Effector memory CD8-positive, alpha-beta T cell (primary cell): Measurements from ENCODE around the gene OSM.

Source experiments
- ATAC-seq: fragments of 150-1000 bp; cut with Tn5 transposase; replicated peaks from 2 replicates; pipeline ENCODE4 v1.10.0; 2021; ENCODE audit warnings: mild to moderate bottlenecking, moderate library complexity
- DNase-seq, 3 experiments: peaks; one replicate each; pipeline ENCODE4 v3.0.0; 2021
- H3K27ac Mint-ChIP-seq, 2 donors: one replicate each; pipeline ENCODE4 v1.8.0; 2022; ENCODE audit warnings: mild to moderate bottlenecking in 2 of 2, mixed read lengths in 2 of 2, moderate library complexity in 2 of 2
- H3K27me3 Mint-ChIP-seq, 2 donors: one replicate each; pipeline ENCODE4 v1.8.0; 2022; ENCODE audit warnings: mixed read lengths in 2 of 2
- H3K36me3 Mint-ChIP-seq: one replicate; pipeline ENCODE4 v1.8.0; 2022; ENCODE audit warnings: mild to moderate bottlenecking, moderate library complexity, mixed read lengths; ENCODE audit not compliant: insufficient read depth
- H3K4me1 Mint-ChIP-seq, 2 donors: one replicate each; pipeline ENCODE4 v1.8.0; 2022; ENCODE audit warnings: low read depth in 2 of 2, mixed read lengths in 2 of 2
- H3K4me3 Mint-ChIP-seq, 2 donors: one replicate each; pipeline ENCODE4 v1.8.0; 2022; ENCODE audit warnings: mild to moderate bottlenecking in 2 of 2, mixed read lengths in 2 of 2, moderate library complexity in 2 of 2
- H3K9me3 Mint-ChIP-seq, 2 donors: one replicate each; pipeline ENCODE4 v1.8.0; 2022; ENCODE audit warnings: mixed read lengths in 2 of 2

OSM gene

DNA sequence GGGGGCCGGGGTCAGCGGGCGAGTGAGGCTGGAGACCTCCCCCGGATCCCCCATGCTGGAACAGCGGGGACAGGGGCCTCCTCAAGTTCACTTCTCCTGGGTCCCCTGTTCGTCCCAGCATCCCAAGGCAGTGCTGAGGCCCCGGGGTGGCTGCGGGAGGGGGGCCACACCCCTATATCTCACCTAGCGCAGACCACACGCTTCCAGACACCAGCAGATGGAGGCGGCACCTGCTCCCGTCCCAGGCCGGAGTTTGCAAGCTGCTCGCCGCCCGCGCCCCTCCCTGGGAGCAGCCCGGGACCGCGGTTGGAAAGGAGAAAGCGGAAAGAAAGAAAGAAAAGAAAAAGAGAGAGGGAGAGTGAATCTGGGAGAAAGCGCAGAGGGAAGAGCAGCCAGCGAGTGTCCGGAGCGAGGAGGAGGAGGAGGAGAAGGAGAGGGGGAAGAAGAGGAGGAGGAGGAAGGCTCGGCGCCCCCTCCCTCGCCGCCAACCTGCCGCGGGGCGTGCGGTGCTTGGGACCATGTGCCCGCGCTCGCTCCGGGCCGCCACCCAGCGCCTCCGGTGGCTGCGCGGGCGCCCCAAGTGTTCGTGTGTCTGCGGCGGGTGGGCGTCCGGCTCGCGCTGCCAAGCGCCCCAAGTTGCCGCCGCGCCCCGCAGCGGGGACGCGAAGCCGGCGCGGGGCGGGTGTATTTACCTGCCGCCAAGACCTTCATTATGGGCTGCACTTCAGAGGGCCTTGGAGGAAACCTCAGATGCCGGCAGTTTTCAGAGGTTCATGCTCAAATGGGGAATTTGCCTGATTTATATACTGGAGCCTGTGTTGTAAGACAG lies 20.5 kb downstream of the OSM start, which contains the start of gene LIF:
TSS of gene LIF (minus strand) at position 775 of the 829 bp plus-strand sequence. CDS start at position 711, 64 bp downstream.
- peak; percentile 94 for ATAC-seq
- DNase-seq = peak; percentile 30 to 46 (median 31)
- Mint-ChIP-seq H3K9me3 (no peaks in the 10 kb centered on the region), H3K4me1 (peaks cover 19 to 20% of the 10 kb centered on the region in 2 donors), H3K4me3 (peak within 1 kb of the TSS; percentile 86 to 89), H3K27me3 (peaks cover 40 to 50% of the 10 kb centered on the region in 2 donors), H3K36me3 (peaks cover 3% of the 10 kb centered on the region), H3K27ac (peak within 1 kb of the TSS; percentile 53 to 75)

DNA sequence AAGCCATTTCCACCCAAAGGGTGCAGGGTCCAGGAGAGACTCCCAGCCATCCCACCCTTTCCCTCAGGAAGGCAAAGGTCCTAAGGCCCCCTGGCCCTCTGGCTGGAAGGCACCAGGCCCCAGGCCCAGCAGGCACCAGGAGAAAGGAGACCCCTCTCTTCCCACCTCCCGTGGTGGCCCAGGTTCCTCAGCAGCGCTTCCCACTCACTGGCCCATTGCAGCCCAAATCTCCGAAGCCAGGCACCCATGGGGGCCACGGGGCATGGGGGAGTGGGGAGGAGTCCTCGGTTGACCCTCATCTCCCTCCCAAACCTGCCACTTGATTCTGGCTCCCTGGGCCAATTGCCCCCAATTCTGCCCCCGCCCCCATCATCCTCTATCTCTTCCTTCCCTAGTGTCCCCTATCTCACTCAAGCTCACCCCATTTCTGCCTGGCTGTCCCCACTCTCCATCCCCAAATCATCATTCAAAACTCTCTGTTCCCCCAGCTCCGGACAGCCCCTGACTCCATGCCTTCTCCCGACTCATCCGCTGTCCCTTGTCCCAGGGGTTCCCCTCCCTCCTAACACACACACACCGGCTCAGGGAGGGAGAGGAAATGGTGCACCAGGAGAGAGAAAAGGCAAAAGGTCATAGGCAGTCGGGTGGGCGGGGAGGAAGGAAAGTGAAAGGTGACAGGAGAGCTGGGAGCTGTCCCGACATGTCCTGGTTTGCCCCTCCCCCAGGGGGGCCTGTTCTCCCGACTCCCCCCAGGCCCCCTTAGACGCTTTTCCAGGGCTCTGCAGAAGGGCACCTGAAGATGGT lies 21.3 kb downstream of the OSM start:
- Mint-ChIP-seq H3K27me3 (peaks cover 40 to 50% of the 10 kb centered on the region in 2 donors), H3K4me3 (peak overlapping the region; percentile 86 to 89), H3K4me1 (peaks cover 19 to 20% of the 10 kb centered on the region in 2 donors), H3K9me3 (no peaks in the 10 kb centered on the region), H3K36me3 (peaks cover 3% of the 10 kb centered on the region), H3K27ac (peak overlapping the region; percentile 44 to 75)
- DNase-seq (no peak), ATAC-seq (no peak)

DNA sequence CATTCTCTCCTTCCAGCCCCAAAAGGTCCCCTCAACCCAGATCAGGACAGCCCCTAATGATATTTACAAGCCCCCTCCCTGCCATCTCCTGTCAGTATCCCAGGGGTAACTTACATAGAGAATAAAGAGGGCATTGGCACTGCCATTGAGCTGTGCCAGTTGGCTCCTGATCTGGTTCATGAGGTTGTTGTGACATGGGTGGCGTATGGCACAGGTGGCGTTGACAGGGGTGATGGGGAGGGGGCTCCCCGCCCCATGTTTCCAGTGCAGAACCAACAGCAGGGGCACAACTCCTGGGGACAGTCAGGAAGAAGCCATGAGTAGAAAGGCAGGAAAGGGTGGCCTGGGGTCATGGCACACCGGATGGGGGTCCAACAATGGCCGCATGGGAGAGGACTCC lies 22.0 kb downstream of the OSM start:
- Mint-ChIP-seq H3K4me1 (peaks cover 19 to 20% of the 10 kb centered on the region in 2 donors), H3K27me3 (peaks cover 40 to 50% of the 10 kb centered on the region in 2 donors), H3K9me3 (no peaks in the 10 kb centered on the region), H3K27ac (peak overlapping the region in 1 of 2 donors; percentile 56), H3K36me3 (peaks cover 3% of the 10 kb centered on the region), H3K4me3 (peak overlapping the region in 1 of 2 donors; percentile 14)
- no peak for DNase-seq
- ATAC-seq = no peak

DNA sequence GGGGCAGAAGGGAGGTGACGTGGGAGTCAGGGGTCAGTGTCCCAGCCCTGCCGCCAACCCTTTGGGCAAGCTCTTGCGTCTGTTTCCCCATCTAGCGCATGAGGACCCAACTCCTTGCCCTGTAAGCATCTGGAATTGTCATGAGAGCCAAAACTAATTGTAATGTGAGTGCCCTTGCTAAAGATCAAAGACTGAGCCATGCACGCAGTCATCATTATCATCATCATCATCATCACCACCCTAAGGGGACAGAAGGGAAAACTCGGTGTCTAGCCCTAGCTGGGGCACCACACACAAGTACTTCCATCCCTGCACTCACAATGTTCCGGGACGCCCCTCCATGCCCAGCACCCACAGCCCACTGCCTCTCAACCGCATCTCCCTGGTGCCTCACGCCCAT lies 22.6 kb downstream of the OSM start:
- no peak for DNase-seq
- Mint-ChIP-seq H3K9me3 (no peaks in the 10 kb centered on the region), H3K4me1 (peaks cover 19 to 20% of the 10 kb centered on the region in 2 donors), H3K27me3 (peaks cover 40 to 50% of the 10 kb centered on the region in 2 donors), H3K4me3 (no peak overlapping the region), H3K27ac (peak overlapping the region in 1 of 2 donors; percentile 56), H3K36me3 (peaks cover 3% of the 10 kb centered on the region)
- ATAC-seq = no peak

DNA sequence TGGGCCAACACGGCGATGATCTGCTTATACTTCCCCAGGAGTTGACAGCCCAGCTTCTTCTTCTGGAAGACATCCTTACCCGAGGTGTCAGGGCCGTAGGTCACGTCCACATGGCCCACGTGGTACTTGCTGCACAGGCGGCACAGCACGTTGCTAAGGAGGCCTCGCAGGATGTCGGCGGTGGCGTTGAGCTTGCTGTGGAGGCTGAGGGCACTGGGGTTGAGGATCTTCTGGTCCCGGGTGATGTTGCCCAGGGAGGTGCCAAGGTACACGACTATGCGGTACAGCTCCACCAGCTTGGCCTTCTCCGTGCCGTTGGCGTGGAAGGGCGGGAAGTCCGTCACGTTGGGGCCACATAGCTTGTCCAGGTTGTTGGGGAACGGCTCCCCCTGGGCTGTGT lies 23.0 kb downstream of the OSM start:
- H3K9me3 Mint-ChIP-seq = no peaks in the 10 kb centered on the region
- no peak for ATAC-seq
- no peak for DNase-seq
- H3K27me3 Mint-ChIP-seq = peaks cover 38 to 47% of the 10 kb centered on the region in 2 donors
- H3K4me3 Mint-ChIP-seq = no peak overlapping the region
- H3K36me3 Mint-ChIP-seq = peaks cover 3% of the 10 kb centered on the region
- no peak overlapping the region for H3K27ac Mint-ChIP-seq
- peaks cover 16 to 18% of the 10 kb centered on the region in 2 donors for H3K4me1 Mint-ChIP-seq

DNA sequence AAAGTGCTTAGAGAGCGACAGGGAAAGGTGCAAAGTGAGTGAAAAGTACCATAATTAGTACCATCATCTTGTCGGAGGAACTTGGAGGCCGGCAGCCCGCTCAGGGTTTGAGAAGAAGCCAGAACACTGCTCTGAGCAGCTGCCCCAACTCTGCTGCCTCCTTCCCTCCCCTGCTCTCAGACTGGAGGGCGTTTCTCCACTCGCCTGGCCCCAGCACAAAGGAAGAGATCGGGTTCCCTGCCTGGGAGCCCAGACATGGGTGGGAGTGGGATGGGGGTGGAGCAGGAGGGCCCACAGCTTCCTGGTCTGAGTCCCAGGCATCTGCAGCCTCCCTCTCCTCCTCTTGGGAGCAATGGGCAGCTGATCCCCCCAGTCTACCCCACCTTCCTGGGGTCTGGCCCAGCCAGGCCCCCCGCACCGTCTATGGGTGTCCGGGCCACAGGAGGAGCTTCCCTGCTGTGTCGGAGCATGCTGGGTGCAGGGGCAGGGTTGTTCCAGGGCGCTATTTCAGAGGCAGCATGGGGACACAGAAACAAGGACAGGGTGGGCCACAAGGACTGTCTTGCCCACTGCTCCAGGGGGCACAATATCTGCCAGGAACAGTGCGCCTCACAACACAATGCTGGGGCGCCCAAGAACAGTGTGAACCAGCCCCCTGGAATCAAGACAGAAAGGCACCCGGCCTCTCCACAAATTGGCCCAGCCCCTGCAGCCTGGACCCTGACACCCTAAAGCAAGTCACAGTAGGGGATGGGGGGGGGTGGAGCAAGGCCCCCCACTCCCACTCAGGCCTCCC lies 24.9 kb downstream of the OSM start:
- Mint-ChIP-seq H3K36me3 (peaks cover 3% of the 10 kb centered on the region), H3K27ac (no peak overlapping the region), H3K4me1 (peaks cover 8 to 9% of the 10 kb centered on the region in 2 donors), H3K4me3 (no peak overlapping the region), H3K9me3 (no peaks in the 10 kb centered on the region), H3K27me3 (peaks cover 19 to 28% of the 10 kb centered on the region in 2 donors)
- DNase-seq = no peak
- ATAC-seq = no peak

DNA sequence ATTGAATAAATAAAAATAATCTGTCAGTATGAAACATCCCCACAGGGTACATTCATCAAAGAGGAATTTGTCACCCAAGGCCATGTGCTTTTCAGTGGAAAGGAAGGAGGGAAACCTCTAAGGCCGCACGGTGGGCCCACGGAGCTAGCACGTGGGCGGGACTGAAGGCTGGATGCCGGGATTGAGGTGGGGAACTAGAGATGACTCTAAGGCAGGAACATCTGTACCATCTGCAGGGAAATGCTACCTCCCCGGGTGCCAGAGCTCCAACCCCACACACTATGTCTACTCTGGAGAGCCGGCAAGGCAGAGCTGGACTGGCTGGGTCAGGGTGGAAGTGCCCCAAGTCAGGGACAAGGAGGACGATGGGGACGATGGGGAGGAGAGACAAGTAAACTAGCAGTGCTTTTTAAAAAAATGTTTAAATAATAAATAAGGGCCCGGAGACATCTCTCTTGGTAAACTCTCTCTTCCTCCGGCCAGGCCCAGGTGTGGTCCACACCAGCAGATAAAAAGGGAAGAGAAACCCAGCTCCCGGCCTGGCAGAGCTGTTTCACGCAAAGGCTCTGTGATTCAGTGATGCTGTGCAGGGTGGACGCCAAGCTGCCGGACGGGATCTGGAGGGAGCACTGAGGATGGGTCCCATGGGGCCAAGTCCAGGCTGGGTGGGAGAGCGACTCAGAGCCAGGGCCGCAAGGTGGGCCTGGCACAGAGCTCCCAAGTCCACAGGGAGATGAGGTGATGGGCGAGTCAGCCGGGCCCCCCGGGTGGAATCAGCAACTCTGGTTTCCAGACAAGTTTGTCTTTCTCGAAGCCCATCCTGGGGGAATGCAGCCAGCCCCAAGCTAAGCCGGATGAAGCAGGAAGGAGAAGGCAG lies 25.9 kb downstream of the OSM start:
- no peak overlapping the region for H3K4me3 Mint-ChIP-seq
- no peaks in the 10 kb centered on the region for H3K36me3 Mint-ChIP-seq
- ATAC-seq (no peak), DNase-seq (no peak)
- no peak overlapping the region for H3K27ac Mint-ChIP-seq
- no peaks in the 10 kb centered on the region for H3K9me3 Mint-ChIP-seq
- H3K4me1 Mint-ChIP-seq = peaks cover 0 to 6% of the 10 kb centered on the region in 2 donors
- H3K27me3 Mint-ChIP-seq = peaks cover 9 to 18% of the 10 kb centered on the region in 2 donors

DNA sequence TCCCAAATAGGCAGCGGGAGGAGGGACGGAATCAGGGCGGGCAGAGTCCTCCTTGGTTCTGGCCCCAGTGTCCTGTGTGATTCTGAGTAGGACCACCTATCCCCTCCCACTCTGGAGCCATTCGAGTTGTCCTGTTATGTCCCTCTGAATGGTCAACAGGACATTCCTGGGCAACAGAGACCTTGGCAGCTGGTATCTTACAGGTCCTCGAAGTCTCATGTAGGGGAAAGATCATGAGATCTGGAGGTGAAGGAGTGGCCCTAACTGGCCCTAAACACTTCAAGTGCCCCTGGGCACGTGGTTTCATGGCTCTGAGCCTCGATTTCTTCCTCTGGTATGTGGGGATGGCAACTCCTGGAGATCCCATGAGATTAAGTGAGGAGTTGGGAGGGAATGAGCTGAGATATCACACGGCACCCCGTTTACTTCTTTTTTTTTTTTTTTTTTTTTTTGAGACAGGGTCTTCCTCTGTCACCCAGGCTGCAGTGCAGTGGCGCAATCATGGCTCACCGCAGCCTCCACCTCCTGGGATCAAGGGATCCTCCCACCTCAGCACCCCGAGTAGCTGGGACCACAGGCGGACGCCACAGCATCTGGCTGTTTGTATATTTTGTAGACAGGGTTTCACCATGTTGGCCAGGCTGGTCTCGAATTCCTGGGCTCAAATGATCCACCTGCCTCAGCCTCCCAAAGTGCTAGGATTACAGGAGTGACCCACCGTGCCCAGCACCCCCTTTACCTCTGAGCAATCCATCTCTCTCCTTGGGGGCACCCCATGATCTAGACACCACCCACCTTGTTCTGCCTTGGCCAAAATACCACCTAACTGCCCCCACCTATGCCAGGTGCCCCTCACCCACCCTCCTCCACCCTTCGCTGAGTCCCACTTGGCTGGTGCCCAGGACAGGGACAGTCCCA lies 26.9 kb downstream of the OSM start:
- DNase-seq (no peak), ATAC-seq (no peak)
- peaks cover 0 to 2% of the 10 kb centered on the region in 2 donors for H3K4me1 Mint-ChIP-seq
- H3K4me3 Mint-ChIP-seq = no peak overlapping the region
- H3K9me3 Mint-ChIP-seq = no peaks in the 10 kb centered on the region
- H3K27ac Mint-ChIP-seq = no peak overlapping the region
- no peaks in the 10 kb centered on the region for H3K36me3 Mint-ChIP-seq
- peaks cover 5 to 7% of the 10 kb centered on the region in 2 donors for H3K27me3 Mint-ChIP-seq

DNA sequence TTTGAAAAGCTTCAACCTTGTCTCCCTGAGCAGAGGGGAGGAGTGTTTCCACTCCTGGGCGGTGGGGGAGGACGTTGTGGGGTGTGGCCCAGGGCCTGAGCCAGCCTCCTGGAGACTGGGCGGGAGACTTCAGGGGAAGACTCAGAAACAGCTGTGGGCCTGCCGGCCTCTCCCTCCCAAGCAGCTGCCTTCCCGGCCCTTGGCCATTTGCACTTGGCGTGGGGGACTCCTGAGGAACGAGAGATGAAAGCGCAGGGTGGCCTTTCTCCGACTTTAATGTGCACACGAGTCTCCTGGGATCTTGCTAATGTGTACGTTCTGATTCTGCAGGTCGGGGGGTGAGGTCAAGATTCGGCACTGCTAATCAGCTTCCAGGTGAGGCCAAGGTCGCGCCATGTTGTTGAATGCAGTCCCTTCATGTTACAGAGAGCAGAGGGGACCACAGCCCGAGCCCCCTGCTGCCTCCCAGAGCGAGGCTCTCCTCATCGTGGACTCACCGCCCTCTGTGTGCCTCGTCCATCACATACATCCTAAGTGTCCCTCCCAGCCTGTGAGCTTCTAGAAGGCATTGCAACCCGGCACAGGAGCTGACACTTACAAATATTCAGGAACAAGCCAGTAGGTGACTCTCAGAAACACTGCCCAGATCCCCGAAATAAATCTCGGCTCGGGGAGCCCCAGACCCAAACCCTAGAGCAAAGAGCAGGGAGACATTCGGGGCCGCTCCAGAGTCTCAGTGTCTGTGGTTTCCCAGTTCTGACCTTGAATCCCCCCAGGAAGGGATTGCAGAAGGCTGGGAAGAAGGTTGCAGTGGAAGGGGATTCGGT lies 27.8 kb downstream of the OSM start:
- ATAC-seq (no peak), DNase-seq (no peak)
- Mint-ChIP-seq H3K27ac (no peak overlapping the region), H3K4me1 (peaks cover 0 to 2% of the 10 kb centered on the region in 2 donors), H3K36me3 (no peaks in the 10 kb centered on the region), H3K27me3 (no peaks in the 10 kb centered on the region), H3K9me3 (no peaks in the 10 kb centered on the region), H3K4me3 (no peak overlapping the region)

DNA sequence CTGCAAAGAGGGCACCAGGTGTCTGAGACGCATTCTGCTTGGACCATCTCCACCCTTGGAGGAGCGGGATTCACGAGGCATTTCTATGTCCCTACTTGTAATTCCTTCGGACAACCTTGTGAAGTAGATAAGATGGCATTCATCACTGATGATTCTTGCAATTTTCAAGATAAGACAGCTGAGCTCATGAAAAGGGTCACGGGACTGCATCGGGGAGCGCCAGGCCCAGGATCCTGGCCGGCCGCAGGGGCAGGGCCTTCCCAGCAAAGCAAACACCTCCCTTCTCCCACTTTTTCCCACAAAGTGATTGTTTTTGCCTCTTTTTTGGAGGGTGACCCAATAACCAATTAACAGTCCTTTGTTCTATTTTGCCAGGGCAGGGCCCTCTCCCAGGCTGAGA lies 28.5 kb downstream of the OSM start:
- H3K27ac Mint-ChIP-seq = no peak overlapping the region
- no peaks in the 10 kb centered on the region for H3K27me3 Mint-ChIP-seq
- ATAC-seq = no peak
- H3K4me1 Mint-ChIP-seq = peaks cover 0 to 2% of the 10 kb centered on the region in 2 donors
- H3K4me3 Mint-ChIP-seq = no peak overlapping the region
- DNase-seq = no peak
- H3K9me3 Mint-ChIP-seq = no peaks in the 10 kb centered on the region
- no peaks in the 10 kb centered on the region for H3K36me3 Mint-ChIP-seq

DNA sequence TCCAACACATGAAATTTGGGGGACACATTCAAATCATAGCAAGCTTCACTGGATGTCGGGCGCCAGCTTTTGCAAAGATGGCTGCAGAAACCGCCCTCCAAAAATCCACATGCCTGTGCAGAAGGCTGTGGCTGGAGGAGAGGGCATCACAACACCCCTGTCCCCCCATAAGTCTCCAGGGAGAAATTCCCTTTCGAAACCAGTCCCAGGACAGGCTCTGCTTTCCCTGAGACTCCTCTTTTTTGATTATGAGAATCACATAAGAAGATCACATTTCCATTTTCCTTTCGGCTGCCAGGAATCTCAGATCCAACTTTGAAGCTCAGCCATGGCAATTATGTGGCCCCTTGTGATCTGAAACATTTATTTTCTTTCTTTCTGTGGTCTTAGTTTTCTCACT lies 29.8 kb downstream of the OSM start:
- Mint-ChIP-seq H3K27me3 (no peaks in the 10 kb centered on the region), H3K9me3 (no peaks in the 10 kb centered on the region), H3K27ac (no peak overlapping the region), H3K36me3 (no peaks in the 10 kb centered on the region), H3K4me3 (no peak overlapping the region), H3K4me1 (peaks cover 0 to 2% of the 10 kb centered on the region in 2 donors)
- DNase-seq (no peak), ATAC-seq (no peak)
